Peyer's patch (tissue), 4 donors: Measurements from ENCODE around the gene TTC16. TPM values are rescaled to one million over a fixed set of nuclear protein-coding genes. Genes with fewer than 3 reads are reported as not detected.

Source experiments
- DNase-seq, 3 donors: peaks; one replicate each; pipeline ENCODE4 v3.0.0-alpha.2; 2017 to 2019
- H3K27ac ChIP-seq, 4 donors: fragments of 200-600 bp; sonication (generic); one replicate each; pipeline ENCODE4 v1.5.1; 2016 to 2019
- H3K27me3 ChIP-seq, 2 donors: fragments of 200-600 bp; sonication (generic); one replicate each; pipeline ENCODE4 v1.5.1; 2019
- H3K36me3 ChIP-seq, 3 donors: fragments of 200-600 bp; sonication (generic); one replicate each; pipeline ENCODE4 v1.5.1; 2016 to 2019
- H3K4me1 ChIP-seq, 4 donors: fragments of 200-600 bp; sonication (generic); one replicate each; pipeline ENCODE4 v1.5.1; 2016 to 2019
- H3K4me3 ChIP-seq, 4 donors: fragments of 200-600 bp; sonication (generic); 1 replicate in 3 of 4; 2 replicates in 1 of 4; pipeline ENCODE4 v1.5.1; 2016 to 2019; ENCODE audit warnings: mild to moderate bottlenecking in 1 of 4
- H3K9me3 ChIP-seq, 4 donors: fragments of 200-600 bp; sonication (generic); one replicate each; pipeline ENCODE4 v1.5.1; 2016 to 2019; ENCODE audit warnings: mild to moderate bottlenecking in 1 of 4
- CTCF ChIP-seq, 6 experiments: fragments of 450-650 bp in 4 of 6; fragments of 200-600 bp in 2 of 6; sonication (generic) in 1 of 6; IDR thresholded peaks; one replicate each; pipeline ENCODE4 v1.5.1; 2017 to 2019; ENCODE audit warnings: antibody characterized with exemption in 6 of 6, mild to moderate bottlenecking in 3 of 6, moderate library complexity in 1 of 6
- POLR2A ChIP-seq, 2 donors: fragments of 450-650 bp; IDR thresholded peaks; one replicate each; pipeline ENCODE4 v1.5.1; 2017; ENCODE audit warnings: antibody characterized with exemption in 2 of 2, mild to moderate bottlenecking in 2 of 2, moderate library complexity in 2 of 2
- total RNA-seq, 4 donors: library from RNA; depleted of rRNA; stranded (reverse); fragments of >200 nt; gene quantifications; one replicate each; pipeline ENCODE4 v1.1.0, GENCODE V29; 2016

TTC16 gene
- total RNA-seq, 4 donors from 2014 or later = not detected

DNA sequence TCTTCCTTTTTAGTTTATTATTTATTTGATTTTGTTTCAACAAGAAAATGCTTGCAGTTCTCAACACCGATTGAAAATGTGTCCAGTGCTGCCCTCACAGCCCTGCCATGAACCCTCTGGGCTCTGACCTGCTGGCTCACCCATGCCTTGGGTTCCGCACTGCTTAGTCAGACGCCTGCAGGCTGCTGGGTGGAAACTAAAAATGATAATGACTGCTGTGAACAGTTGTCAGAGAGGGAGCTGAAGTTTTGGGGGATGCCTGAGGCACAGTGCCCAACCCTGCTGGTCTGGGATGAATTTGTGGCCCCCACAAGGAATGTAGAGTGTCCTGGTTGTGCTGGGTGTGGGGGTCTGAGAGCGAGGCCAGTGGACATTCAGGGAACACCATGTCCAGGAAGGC, 31.3 kb upstream of the TTC16 start:
- no peaks in the 10 kb centered on the region for H3K4me1 ChIP-seq
- TF ChIP-seq CTCF (IDR thresholded peaks at IDR 0.05) (no peak), POLR2A (IDR thresholded peaks at IDR 0.05) (no peak)
- H3K27me3 ChIP-seq = no peaks in the 10 kb centered on the region
- H3K4me3 ChIP-seq = no peak overlapping the region
- H3K36me3 ChIP-seq = peaks cover 0 to 38% (median 0%) of the 10 kb centered on the region in 3 donors
- no peak for DNase-seq
- no peak overlapping the region for H3K27ac ChIP-seq
- no peaks in the 10 kb centered on the region for H3K9me3 ChIP-seq

DNA sequence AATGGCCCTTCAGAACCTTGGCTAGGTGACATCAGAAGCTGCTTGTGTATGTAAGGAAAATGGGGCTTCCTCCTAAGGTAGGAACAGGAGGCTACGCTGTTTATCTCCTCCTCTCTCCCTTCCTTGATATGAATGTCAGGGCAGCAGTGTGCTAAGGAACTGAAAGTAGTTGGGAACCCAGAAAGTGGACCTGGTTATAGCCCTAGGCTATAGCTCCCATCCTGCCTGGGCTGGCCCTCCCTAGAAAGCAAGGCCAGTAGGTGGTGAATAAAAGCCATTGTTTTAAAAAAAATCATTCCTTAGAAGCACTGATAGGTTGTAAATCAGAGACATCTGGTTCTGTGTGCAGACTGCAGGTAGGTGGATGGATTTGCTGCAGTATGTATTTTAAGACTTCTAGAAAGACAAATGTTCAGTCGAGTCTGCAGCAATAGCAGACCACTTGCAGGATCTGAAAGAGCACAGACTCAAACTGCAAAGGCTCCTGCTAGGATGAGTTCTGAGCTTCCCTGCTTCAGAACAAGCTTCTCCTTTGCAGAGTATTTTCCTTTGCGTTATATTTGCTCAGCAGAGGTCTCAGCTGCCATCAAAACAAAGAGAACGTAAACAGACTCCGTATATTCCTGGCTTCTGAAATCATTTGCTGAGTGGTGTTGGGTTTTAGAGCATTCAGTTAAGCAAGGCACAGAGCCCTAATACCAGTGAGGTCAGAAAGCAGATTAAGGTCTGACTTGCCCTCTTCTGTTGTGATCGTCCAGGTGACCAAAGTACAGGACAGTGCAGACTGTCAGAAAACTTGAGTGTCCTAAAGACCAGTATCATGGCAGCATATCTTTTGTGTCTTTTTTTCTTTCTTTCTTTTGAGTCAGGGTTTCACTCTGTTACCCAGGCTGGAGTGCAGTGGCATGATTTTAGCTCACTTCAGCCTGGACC, 29.2 kb upstream of the TTC16 start:
- Histone ChIP-seq H3K27ac (no peak overlapping the region), H3K27me3 (no peaks in the 10 kb centered on the region), H3K4me3 (no peak overlapping the region), H3K4me1 (no peaks in the 10 kb centered on the region), H3K36me3 (peaks cover 0 to 24% (median 0%) of the 10 kb centered on the region in 3 donors), H3K9me3 (no peaks in the 10 kb centered on the region)
- no peak for DNase-seq
- no peak for TF ChIP-seq CTCF (IDR thresholded peaks at IDR 0.05)
- TF ChIP-seq POLR2A (IDR thresholded peaks at IDR 0.05) = no peak

DNA sequence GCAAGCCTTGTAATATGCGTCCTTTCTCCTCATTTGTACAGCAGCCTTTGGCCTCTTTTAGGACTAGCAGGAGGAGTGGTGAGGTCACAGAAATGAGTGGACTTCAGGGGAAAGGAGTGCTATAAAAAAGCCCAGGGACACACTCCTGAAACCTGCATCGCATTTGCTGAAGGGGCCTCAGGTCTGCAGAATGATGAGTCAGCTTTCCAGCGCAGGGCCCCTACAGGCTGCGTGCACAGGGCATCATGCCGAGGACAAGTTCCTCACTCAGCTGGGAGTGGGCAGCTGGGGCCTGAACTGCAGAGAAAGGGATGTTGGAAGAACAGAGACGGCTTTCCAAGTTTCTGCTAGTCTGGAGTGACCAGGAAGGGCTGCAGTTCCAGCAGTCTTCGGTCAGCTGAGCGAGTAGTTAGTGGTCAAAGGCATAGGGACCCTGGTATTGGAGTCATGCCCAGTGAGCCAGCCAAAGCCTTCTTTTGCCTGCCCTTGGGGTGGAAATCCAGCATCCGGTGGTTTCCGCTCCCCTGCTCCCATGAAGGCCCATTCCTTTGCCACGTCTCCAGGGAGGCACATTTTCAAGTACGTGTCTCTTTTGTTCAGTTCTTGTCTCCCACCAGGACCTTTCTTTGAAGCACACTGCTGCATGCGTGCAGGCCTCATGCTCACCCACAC, 26.4 kb upstream of the TTC16 start:
- Histone ChIP-seq H3K9me3 (no peaks in the 10 kb centered on the region), H3K4me1 (no peaks in the 10 kb centered on the region), H3K27ac (no peak overlapping the region), H3K4me3 (no peak overlapping the region), H3K36me3 (peaks cover 0 to 8% (median 0%) of the 10 kb centered on the region in 3 donors), H3K27me3 (no peaks in the 10 kb centered on the region)
- TF ChIP-seq POLR2A (IDR thresholded peaks at IDR 0.05) (no peak), CTCF (IDR thresholded peaks at IDR 0.05) (no peak)
- DNase-seq = no peak

GRCh38 chr9:127690735-127691134, 25.1 kb upstream of the TTC16 start:
- no peak for TF ChIP-seq POLR2A (IDR thresholded peaks at IDR 0.05)
- TF ChIP-seq CTCF (IDR thresholded peaks at IDR 0.05) = no peak
- no peak overlapping the region for H3K27ac ChIP-seq
- H3K4me1 ChIP-seq = no peaks in the 10 kb centered on the region
- peaks cover 0 to 8% (median 0%) of the 10 kb centered on the region in 3 donors for H3K36me3 ChIP-seq
- no peak overlapping the region for H3K4me3 ChIP-seq
- no peaks in the 10 kb centered on the region for H3K27me3 ChIP-seq
- no peaks in the 10 kb centered on the region for H3K9me3 ChIP-seq
- no peak for DNase-seq

DNA sequence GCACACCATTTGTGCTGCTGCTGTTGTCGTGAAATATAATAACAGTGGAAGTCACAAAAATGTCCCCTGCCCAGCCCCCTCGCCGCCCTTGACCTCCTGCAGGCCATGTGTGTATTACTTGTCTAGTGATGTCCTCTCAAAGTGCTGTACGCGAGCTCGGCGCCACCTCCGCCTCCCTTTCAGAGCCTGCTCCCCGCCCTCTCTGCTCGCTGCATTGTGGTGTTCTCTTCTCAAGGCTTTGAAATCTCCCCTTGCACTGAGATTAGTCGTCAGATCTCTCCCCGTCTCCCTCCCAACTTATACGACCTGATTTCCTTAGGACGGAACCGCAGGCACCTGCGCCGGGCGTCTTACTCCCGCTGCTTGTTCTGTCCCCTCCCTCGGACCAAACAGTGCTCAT, 23.8 kb upstream of the TTC16 start:
- Histone ChIP-seq H3K9me3 (no peaks in the 10 kb centered on the region), H3K27ac (no peak overlapping the region), H3K36me3 (peaks cover 0 to 8% (median 0%) of the 10 kb centered on the region in 3 donors), H3K4me3 (no peak overlapping the region), H3K4me1 (no peaks in the 10 kb centered on the region), H3K27me3 (no peaks in the 10 kb centered on the region)
- DNase-seq = no peak
- TF ChIP-seq CTCF (IDR thresholded peaks at IDR 0.05) (no peak), POLR2A (IDR thresholded peaks at IDR 0.05) (no peak)
